HPDE6-E6E7 (cell line): Measurements from ENCODE around the gene TMSB4X.
"Not testable (repeated sequence)": the region's sequence is repeated elsewhere in the genome, so short reads cannot be mapped to it uniquely, and the experiment has no call there.

Experiments
- DNase-seq: peaks from one replicate; pipeline ENCODE4 v3.0.0; 2011; ENCODE audit warnings: missing footprints; ENCODE audit errors: extremely low spot score

Gene TMSB4X

GRCh38 chrX:12997906-12998687, 23.2 kb downstream of the TMSB4X start:
- no peak for DNase-seq

- DNase-seq, result no peak
Observed at GRCh38 chrX:12999422-12999821, 24.5 kb downstream of the TMSB4X start.

DNA sequence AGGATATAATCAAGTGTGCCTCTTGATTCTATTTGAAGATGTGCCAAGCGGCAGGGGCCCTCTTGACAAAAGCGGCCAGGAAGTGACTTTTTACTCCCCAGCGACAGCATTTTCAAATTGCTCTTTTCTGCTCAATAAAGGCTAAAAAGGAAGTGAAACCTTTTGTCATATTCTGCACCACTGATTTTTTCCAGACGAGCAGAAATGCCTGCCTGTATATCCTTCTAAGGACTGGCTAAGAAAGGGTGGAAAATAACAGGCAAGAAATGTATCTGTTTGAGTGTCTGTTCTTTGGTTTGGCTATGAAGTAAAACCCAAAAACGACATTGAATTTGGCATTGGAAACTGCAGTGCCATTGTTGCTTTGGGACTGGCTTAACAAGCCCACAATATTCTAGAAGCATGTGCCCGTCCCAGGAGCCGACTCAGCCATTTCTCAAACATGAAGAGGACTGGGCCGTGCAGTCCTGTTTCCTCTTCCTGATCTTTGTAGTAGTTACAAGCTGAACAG, 25.4 kb downstream of the TMSB4X start:
- DNase-seq, result no peak

DNA sequence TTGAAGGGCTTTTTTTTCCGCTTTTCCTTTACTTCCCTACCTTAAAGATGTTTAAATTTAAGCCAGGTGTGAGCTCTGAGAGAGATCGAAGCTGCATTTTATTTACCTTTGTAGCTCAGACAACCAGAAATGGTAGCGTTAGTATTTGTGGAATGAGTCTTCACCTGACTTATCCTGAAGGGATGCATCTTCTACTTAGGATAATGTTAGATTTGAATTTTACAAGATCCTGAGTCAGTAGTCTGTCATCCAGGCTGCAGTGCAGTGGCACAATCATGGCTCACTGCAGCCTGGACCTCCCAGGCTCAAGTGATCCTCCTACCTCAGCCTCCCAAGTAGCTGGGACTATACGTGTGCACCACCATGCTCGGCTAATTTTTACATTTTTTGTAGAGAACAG, 26.2 kb downstream of the TMSB4X start:
- no peak for DNase-seq

- no peak for DNase-seq
Observed at GRCh38 chrX:13001961-13002671, 27.2 kb downstream of the TMSB4X start.

DNA sequence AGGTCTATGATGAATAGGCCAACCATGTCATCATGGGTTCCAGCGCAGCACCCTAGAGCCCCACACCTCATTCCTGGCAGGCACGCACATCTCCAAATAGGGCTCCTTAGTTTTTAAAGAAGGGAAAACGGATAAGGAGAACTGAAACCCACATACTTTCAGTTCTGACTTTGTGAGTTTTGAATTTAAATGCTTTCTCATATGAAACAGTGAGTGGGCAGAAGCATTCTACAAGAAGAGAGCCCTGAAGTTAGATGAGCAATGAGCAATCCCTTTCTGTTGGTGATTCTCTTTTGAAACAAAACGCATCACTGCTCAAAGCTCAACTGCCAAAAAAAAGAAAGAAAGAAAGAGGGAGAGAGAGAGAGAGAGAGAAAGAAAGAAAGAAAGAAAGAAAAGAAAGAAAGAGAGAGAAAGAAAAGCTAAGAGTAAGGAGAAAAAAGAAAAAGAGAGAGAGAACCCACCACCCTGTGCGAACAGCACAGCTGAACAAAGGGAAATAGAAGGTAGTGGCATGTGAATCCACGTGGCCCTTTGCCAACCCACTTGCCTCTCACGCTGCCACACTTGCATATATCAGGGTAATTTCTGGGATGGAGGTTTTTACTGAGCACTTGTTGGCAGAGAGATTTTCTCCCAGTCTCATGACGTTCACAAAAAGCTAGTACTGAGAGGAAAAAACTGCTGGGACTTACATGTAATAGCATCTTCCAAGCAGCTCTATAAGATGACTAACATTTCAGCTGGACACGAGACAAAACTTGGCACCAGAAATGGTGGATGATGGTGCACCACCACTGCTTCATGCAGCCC, 31.0 kb downstream of the TMSB4X start:
- DNase-seq, result no peak

DNA sequence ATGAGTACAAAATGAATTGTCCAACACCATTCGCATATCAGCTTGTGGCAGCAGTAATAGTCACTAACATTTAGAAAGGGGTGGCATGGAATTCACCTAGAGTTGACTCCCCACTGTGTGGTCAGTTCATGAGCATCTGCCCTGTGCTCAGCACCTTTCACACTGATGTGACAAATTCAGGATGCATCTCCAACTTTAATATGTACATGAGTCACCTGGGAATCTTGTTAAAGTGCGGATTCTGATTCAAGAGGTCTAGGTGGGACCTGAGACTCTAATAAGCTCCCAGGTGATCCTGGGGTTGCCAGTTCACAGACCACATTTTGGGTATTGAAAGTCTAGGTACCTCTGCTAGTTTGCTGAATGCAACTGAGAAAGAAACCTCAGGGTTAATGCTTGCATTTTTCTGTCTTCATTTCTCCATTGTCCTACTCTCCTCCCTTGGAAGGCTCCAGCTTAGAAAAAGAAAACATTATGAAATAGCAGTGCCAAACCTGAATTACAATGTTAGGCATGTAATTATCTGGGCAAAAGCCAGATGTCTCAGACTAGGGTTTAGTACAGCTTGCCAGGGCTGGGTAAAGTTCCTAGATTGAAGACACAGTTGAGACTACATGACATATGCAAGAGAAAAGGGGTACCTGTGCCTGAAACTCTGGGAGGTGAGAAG, 32.7 kb downstream of the TMSB4X start:
- no peak for DNase-seq

- DNase-seq, result no peak
Observed at GRCh38 chrX:13008189-13008533, 33.3 kb downstream of the TMSB4X start.

DNA sequence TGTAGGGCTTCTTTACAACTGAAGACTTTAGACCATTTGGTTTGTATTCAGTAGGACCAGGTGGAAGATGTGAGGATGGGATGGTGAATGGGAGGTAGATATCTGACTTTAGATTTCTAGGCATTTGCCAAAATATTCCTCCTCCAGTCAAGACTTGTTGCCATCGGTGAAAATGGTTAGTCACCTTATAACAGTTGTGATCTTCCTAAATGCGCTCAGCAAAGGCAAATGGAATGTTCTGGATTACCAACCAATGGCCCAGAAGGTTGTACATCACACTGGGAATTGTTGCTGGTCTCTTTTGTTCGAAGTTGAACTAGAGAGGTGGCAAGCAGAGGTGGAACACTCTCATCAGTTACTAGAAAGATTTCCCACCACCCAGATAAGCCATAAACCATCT, 33.9 kb downstream of the TMSB4X start:
- DNase-seq, result no peak

DNA sequence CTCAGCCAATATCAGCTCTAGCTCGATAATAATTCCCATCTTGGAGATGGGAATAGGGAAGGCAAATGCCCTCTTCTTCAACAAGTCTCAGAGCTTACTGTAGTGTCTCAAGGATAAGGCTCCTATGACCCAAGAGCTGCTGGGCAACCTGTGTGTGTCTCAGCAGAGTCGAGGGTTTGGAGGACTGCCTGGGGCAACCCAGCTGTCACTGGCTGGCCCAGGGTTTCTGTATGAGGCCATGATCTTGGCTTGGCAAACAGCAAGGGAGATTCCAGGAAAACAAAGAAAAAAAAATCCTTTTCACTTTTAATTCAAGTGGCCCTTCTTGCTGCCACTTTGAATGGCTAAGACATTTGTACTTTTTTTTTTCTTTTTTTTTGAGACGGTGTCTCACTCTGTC, 34.4 kb downstream of the TMSB4X start:
- DNase-seq, result no peak

- no peak for DNase-seq
Observed at GRCh38 chrX:13009844-13010243, 34.9 kb downstream of the TMSB4X start.

GRCh38 chrX:13010546-13010945, 35.6 kb downstream of the TMSB4X start:
- no peak for DNase-seq

- DNase-seq, result no peak
Observed at GRCh38 chrX:13013363-13014110, 38.6 kb downstream of the TMSB4X start.

- no peak for DNase-seq
Observed at GRCh38 chrX:13014111-13015096, 39.5 kb downstream of the TMSB4X start.

DNA sequence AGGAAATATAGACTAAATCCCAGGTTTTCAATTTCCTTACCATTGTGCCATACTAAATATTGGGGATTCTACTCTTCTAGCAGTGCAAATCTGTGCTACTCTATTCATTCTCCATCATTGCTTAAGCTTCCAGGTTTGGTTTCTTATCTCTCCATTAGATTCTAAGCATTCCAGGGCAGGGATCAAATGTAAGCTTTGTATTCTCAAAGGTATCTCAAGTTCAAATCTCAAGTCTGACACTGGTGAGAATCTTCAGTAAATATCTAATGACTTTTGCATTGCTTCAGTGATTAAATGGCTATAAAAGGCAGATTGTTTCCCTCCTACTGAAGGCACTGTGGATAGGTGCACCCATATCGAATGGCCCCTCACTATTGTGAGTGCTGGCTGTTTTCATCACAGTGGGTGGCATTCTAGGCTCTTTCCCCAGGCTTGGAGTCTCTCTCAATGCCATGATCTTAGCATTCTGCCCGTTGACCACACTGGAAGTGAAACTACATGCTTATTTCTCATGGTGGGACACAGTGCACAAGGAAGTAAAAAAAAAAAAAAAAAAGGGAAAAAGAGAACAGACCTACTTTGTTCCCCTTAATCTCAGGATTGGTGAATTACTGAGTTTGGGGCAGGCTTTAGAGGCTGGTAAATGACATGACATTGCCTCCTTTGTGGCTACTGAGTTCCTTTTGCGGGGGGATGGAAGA, 40.8 kb downstream of the TMSB4X start:
- no peak for DNase-seq

DNA sequence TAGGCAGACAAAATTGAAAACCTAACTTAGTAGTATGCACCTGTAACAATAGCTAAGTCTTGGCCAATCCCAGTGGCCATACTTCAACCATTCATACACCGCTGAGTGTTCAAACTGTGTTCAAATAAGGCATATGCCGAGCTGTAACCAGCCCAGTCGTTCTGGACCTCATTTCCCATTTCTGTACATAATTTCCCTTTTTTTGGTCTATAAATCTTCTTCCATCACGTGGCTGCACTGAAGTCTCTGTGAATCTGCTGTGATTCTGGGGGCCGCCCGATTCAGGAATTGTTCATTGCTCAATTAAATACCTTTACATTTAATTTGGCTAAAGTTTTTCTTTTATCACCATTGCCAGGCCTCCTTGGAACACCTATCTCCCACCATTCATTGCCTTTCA, 41.8 kb downstream of the TMSB4X start:
- DNase-seq, result not testable (repeated sequence)

- DNase-seq, result no peak
Observed at GRCh38 chrX:13022926-13023325, 48.0 kb downstream of the TMSB4X start.

DNA sequence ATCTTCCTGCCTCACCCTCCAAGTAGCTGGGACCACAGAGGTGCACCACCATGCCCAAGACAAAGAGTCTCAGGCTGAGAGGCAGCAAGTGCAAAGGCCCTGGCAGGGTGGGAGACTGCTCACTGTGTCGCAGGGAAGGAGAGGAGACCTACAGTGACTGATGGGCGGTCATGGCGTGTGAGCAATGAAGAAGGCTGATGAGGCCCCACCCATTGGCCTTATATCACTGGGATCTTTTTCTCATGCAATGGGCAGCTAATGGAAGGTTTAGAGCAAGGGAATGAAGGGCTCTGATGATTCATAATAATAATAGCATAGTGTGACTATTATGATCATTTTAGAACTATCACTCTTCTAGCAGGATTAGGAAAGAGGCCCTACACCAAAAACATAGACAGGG, 48.7 kb downstream of the TMSB4X start:
- no peak for DNase-seq

DNA sequence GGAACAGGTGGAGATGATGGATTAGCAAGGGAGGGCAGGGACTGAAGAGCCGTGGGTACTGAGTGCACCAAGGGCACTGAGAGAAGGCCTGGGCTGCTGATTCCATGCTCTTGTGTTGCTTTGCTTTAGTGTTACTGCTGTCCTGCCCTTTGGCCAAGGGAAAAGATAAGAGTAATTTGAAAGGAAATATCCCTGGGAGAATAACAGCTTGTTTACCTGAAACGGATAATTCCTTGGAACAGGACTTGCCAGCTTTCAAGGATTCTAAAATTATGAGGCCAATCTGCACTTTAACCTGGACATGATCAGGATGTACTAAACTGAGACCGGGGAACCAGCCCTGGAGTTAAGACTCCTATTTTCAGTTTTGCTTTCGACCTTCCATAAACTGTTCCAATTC, 49.1 kb downstream of the TMSB4X start:
- DNase-seq, result no peak
